RKO (cell line): ENCODE data around the gene SGCD.

Source experiments
- DNase-seq: peaks from one replicate; pipeline ENCODE4 v3.0.0-alpha.2; 2016; ENCODE audit warnings: low spot score

The SGCD gene

GRCh38 chr5:156401804-156402203 is 74.8 kb downstream of the SGCD start:
- DNase-seq, result no peak

GRCh38 chr5:156402387-156402921 is 75.5 kb downstream of the SGCD start:
- DNase-seq, result no peak

- no peak for DNase-seq
These were observed 79.0 kb downstream of the SGCD start for GRCh38 chr5:156405988-156406387.

- DNase-seq, result no peak
These were observed 80.3 kb downstream of the SGCD start for GRCh38 chr5:156407251-156407650.

GRCh38 chr5:156409834-156410233 is 82.9 kb downstream of the SGCD start:
- no peak for DNase-seq

GRCh38 chr5:156411185-156411613 is 84.2 kb downstream of the SGCD start:
- DNase-seq, result no peak

- no peak for DNase-seq
These were observed 85.0 kb downstream of the SGCD start for GRCh38 chr5:156411957-156412356.

- DNase-seq, result no peak
These were observed 87.4 kb downstream of the SGCD start for GRCh38 chr5:156414391-156414790.

GRCh38 chr5:156419661-156420060 is 92.7 kb downstream of the SGCD start:
- DNase-seq, result no peak

GRCh38 chr5:156420665-156421064 is 93.7 kb downstream of the SGCD start:
- DNase-seq, result no peak

GRCh38 chr5:156421798-156422197 is 94.8 kb downstream of the SGCD start:
- no peak for DNase-seq

GRCh38 chr5:156423597-156423996 is 96.6 kb downstream of the SGCD start:
- no peak for DNase-seq

- no peak for DNase-seq
These were observed 100.4 kb downstream of the SGCD start for GRCh38 chr5:156427315-156427714.

GRCh38 chr5:156431956-156432829 is 105.2 kb downstream of the SGCD start:
- no peak for DNase-seq

GRCh38 chr5:156432830-156433105 is 105.8 kb downstream of the SGCD start:
- no peak for DNase-seq

GRCh38 chr5:156434471-156434870 is 107.5 kb downstream of the SGCD start:
- DNase-seq, result no peak

- no peak for DNase-seq
These were observed 108.1 kb downstream of the SGCD start for GRCh38 chr5:156435101-156435500.

GRCh38 chr5:156438076-156438475 is 111.1 kb downstream of the SGCD start:
- DNase-seq, result no peak

- no peak for DNase-seq
These were observed 117.9 kb downstream of the SGCD start for GRCh38 chr5:156444753-156445291.

- DNase-seq, result no peak
These were observed 119.6 kb downstream of the SGCD start for GRCh38 chr5:156446526-156446925.

- DNase-seq, result no peak
These were observed 123.8 kb downstream of the SGCD start for GRCh38 chr5:156450778-156451177.

GRCh38 chr5:156451505-156451904 is 124.5 kb downstream of the SGCD start:
- no peak for DNase-seq

GRCh38 chr5:156456857-156457256 is 129.9 kb downstream of the SGCD start:
- DNase-seq, result no peak
